Activated T-helper 17 cell treated with anti-CD3 and anti-CD28 coated beads, Interleukin-2, amount 50 U/mL, for 72 hours (primary cell): ENCODE measurements around the gene RAD50. TPM values are rescaled to one million over a fixed set of nuclear protein-coding genes. Genes with fewer than 3 reads are reported as not detected.
A peak's percentile ranks its signal among the peaks of the same experiment; 100 is the strongest.

Experiments used
- ATAC-seq: fragments of 150-1000 bp; cut with Tn5 transposase; replicated peaks from 2 replicates; pipeline ENCODE4 v1.10.0; 2021; ENCODE audit warnings: mild to moderate bottlenecking, moderate library complexity
- H3K27ac Mint-ChIP-seq: one replicate; pipeline ENCODE4 v1.8.0; 2022; ENCODE audit warnings: mixed read lengths
- H3K27me3 Mint-ChIP-seq: one replicate; pipeline ENCODE4 v1.8.0; 2022; ENCODE audit warnings: mixed read lengths
- H3K36me3 Mint-ChIP-seq: one replicate; pipeline ENCODE4 v1.8.0; 2022; ENCODE audit warnings: low read depth, mild to moderate bottlenecking, mixed read lengths
- H3K4me1 Mint-ChIP-seq: one replicate; pipeline ENCODE4 v1.8.0; 2022; ENCODE audit warnings: mixed read lengths
- H3K4me3 Mint-ChIP-seq: one replicate; pipeline ENCODE4 v1.8.0; 2022; ENCODE audit warnings: mild to moderate bottlenecking, mixed read lengths
- H3K9me3 Mint-ChIP-seq: one replicate; pipeline ENCODE4 v1.8.0; 2022; ENCODE audit warnings: mixed read lengths
- total RNA-seq, 2 donors: library from RNA; stranded (reverse); gene quantifications; one replicate each; pipeline ENCODE4 v1.2.3, GENCODE V29; 2022

Gene RAD50
- total RNA-seq, 2 donors from 2014 or later = 31.7 to 37.2 TPM

GRCh38 chr5:132656774-132657355 lies 100.1 kb downstream of the RAD50 start:
- Mint-ChIP-seq H3K4me3 (peak overlapping the region; percentile 56), H3K27ac (no peak overlapping the region), H3K4me1 (peaks cover 5% of the 10 kb centered on the region), H3K9me3 (no peaks in the 10 kb centered on the region), H3K36me3 (no peaks in the 10 kb centered on the region), H3K27me3 (peaks cover 22% of the 10 kb centered on the region)
- ATAC-seq = no peak

DNA sequence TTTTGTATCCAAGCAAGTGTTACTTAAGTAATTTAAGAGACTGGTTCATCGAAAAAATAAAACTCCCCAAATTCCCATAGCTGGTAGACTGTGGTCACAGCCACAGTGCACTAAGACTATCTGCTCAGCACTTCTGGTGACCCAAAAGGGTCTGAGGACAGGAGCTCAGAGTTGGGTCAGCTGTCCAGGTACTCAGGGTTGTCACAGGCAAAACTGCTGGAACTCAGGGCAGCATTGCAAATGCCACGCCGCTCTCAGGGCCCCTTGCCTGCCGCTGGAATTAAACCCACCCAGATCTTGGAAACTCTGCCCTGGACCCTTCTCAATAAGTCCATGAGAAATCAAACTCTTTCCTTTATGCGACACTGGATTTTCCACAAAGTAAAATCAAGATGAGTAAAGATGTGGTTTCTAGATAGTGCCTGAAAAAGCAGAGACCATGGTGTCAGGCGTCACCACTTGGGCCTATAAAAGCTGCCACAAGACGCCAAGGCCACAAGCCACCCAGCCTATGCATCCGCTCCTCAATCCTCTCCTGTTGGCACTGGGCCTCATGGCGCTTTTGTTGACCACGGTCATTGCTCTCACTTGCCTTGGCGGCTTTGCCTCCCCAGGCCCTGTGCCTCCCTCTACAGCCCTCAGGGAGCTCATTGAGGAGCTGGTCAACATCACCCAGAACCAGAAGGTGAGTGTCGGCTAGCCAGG lies 101.1 kb downstream of the RAD50 start, which contains the start of gene IL13:
IL13 (plus strand) TSS at position 498 of the 705 bp plus-strand sequence; CDS start at position 512, 14 bp downstream.
- H3K4me1 Mint-ChIP-seq = peaks cover 6% of the 10 kb centered on the region

GRCh38 chr5:132658381-132659302 lies 101.9 kb downstream of the RAD50 start:
- ATAC-seq = no peak
- Mint-ChIP-seq H3K36me3 (no peaks in the 10 kb centered on the region), H3K27ac (no peak overlapping the region), H3K4me1 (peaks cover 13% of the 10 kb centered on the region), H3K9me3 (no peaks in the 10 kb centered on the region), H3K27me3 (peaks cover 19% of the 10 kb centered on the region), H3K4me3 (peak overlapping the region; percentile 56)

More for the DNA sequence above, 101.1 kb downstream of the RAD50 start, which contains the start of gene IL13:
- Mint-ChIP-seq H3K27ac (no peak within 1 kb of the TSS), H3K4me3 (peak within 1 kb of the TSS; percentile 56), H3K9me3 (no peaks in the 10 kb centered on the region), H3K27me3 (peaks cover 22% of the 10 kb centered on the region), H3K36me3 (no peaks in the 10 kb centered on the region)
- ATAC-seq = peak; percentile 46

GRCh38 chr5:132659598-132660493 lies 103.1 kb downstream of the RAD50 start:
- Mint-ChIP-seq H3K4me1 (peaks cover 18% of the 10 kb centered on the region), H3K9me3 (no peaks in the 10 kb centered on the region), H3K27ac (no peak overlapping the region), H3K27me3 (peaks cover 10% of the 10 kb centered on the region), H3K36me3 (no peaks in the 10 kb centered on the region), H3K4me3 (peak overlapping the region; percentile 4)
- no peak for ATAC-seq

- peaks cover 8% of the 10 kb centered on the region for H3K27me3 Mint-ChIP-seq
- no peak for ATAC-seq
- H3K9me3 Mint-ChIP-seq = no peaks in the 10 kb centered on the region
- H3K36me3 Mint-ChIP-seq = no peaks in the 10 kb centered on the region
- no peak overlapping the region for H3K27ac Mint-ChIP-seq
- no peak overlapping the region for H3K4me3 Mint-ChIP-seq
- H3K4me1 Mint-ChIP-seq = peaks cover 18% of the 10 kb centered on the region
Observed at GRCh38 chr5:132661231-132662003, 104.6 kb downstream of the RAD50 start.

- no peak overlapping the region for H3K4me3 Mint-ChIP-seq
- H3K27ac Mint-ChIP-seq = no peak overlapping the region
- H3K27me3 Mint-ChIP-seq = peaks cover 4% of the 10 kb centered on the region
- ATAC-seq = no peak
- no peaks in the 10 kb centered on the region for H3K9me3 Mint-ChIP-seq
- H3K36me3 Mint-ChIP-seq = no peaks in the 10 kb centered on the region
- H3K4me1 Mint-ChIP-seq = peaks cover 19% of the 10 kb centered on the region
Observed at GRCh38 chr5:132662004-132662401, 105.2 kb downstream of the RAD50 start.

DNA sequence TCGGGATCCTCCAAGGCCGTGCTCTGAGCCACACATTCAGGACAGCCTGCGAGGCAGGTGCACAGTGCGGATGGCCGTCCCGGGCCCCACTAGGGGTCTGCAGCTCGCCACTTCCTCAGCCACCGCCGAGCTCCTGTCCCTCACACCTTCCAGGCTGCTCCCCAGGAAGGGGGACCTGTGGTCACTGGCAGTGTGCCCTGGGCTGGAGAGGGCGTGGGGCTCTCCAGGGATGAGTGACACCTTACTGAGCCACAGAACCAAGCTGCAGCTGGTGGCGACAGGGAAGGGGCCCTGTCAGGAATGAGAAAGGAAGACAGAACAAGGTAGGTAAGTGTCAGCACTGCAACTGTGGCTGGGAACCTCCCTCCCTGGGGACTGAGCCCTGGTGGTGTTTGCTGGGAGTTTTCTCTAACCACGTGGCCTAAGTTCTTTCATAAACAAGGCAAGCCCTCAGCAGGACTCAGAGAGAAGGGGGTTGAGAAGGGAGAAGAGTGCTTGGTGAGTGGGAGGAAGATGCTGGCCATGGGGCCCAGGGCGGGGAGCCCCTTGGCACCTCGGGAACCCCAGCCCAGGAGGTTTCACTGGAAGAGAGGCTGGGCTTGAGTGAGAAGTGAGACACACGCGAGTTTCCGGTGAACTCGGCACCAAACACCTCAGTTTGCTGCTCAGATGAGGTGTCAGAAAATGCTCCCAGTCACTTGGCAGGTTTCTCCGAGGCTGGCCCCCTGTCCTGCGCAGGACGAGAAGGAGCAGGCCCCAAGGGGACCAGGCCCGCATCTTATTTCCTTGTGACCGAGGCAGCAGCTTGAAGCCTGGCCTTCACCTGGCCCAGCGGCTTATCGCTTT lies 106.4 kb downstream of the RAD50 start:
- peaks cover 7% of the 10 kb centered on the region for H3K27me3 Mint-ChIP-seq
- H3K36me3 Mint-ChIP-seq = no peaks in the 10 kb centered on the region
- no peaks in the 10 kb centered on the region for H3K9me3 Mint-ChIP-seq
- peak overlapping the region; percentile 69 for H3K4me3 Mint-ChIP-seq
- peaks cover 21% of the 10 kb centered on the region for H3K4me1 Mint-ChIP-seq
- H3K27ac Mint-ChIP-seq = peak overlapping the region; percentile 68
- peak; percentile 82 for ATAC-seq

- ATAC-seq = peak; percentile 42
- peaks cover 6% of the 10 kb centered on the region for H3K27me3 Mint-ChIP-seq
- H3K4me1 Mint-ChIP-seq = peaks cover 19% of the 10 kb centered on the region
- peak overlapping the region; percentile 68 for H3K27ac Mint-ChIP-seq
- no peaks in the 10 kb centered on the region for H3K36me3 Mint-ChIP-seq
- H3K9me3 Mint-ChIP-seq = no peaks in the 10 kb centered on the region
- peak overlapping the region; percentile 69 for H3K4me3 Mint-ChIP-seq
Observed at GRCh38 chr5:132663771-132664695, 107.3 kb downstream of the RAD50 start.

DNA sequence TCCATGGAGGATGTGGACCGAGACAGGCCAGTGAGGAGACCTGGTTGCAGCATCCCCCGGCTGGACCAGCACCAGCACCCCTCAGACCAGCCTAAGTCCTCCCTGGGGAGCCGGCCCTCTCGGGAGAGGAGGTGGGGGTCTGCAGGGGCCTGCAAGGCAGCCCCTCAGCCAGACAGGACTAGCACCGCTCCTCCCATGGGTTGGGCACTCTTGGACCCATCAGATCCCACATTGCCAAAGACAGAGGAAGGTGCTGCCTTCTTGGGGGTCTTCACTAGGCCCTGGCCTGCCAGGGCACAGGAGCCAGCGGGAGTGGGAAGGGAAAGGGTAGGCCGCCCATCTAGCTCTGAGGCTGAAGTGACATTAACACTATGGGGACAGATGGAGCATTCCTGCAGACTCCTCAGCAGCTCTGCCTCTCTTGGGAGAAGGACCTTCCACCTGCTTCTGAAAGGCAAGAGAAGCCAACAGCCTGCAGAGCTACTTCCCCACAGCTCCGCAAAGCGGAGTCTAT lies 108.0 kb downstream of the RAD50 start:
- peaks cover 19% of the 10 kb centered on the region for H3K4me1 Mint-ChIP-seq
- peaks cover 6% of the 10 kb centered on the region for H3K27me3 Mint-ChIP-seq
- H3K27ac Mint-ChIP-seq = peak overlapping the region; percentile 68
- H3K9me3 Mint-ChIP-seq = no peaks in the 10 kb centered on the region
- peak overlapping the region; percentile 69 for H3K4me3 Mint-ChIP-seq
- ATAC-seq = no peak
- no peaks in the 10 kb centered on the region for H3K36me3 Mint-ChIP-seq

GRCh38 chr5:132665574-132666080 lies 108.8 kb downstream of the RAD50 start:
- no peak for ATAC-seq
- H3K4me3 Mint-ChIP-seq = no peak overlapping the region
- H3K27me3 Mint-ChIP-seq = peaks cover 6% of the 10 kb centered on the region
- no peaks in the 10 kb centered on the region for H3K36me3 Mint-ChIP-seq
- peaks cover 19% of the 10 kb centered on the region for H3K4me1 Mint-ChIP-seq
- no peaks in the 10 kb centered on the region for H3K9me3 Mint-ChIP-seq
- H3K27ac Mint-ChIP-seq = no peak overlapping the region

DNA sequence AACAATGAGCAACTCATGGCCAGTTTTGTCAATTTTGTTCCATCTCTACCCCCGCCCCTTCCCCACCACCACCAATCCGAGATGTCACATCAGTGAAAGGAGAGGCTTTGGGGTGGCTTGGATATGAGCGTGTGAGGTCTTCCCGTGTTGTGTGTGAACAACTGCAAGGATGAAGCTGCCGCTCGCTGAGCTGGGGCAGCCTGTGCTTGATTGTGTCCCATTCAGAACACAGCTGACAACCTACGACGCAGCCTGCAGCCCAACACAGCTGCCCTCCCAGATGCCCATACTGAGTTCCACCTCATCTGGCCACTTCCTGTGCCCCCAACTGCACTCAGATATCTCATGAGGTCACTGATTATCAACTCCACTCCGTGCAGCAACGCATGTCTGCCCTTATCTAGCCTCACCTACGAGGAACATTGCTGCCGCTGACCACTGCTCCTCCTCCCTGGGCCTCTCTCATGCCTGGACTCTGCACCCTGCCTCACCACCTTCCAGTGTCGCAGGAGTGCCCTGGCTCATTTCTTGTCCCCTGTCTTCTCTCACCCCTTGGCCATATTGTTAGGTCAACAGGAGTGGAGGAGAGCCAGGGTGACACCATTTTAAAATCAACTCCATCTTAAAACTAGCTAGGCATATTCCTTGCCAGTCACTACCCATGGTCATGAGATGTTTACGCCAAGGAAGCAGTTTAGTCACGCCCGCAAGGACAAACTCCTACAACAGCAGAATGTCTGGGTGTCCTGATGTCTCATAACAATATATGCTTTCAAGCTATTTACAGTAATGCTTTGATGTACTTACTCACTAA lies 109.7 kb downstream of the RAD50 start:
- Mint-ChIP-seq H3K27me3 (peaks cover 6% of the 10 kb centered on the region), H3K4me3 (no peak overlapping the region), H3K27ac (no peak overlapping the region), H3K9me3 (no peaks in the 10 kb centered on the region), H3K36me3 (no peaks in the 10 kb centered on the region), H3K4me1 (peaks cover 19% of the 10 kb centered on the region)
- no peak for ATAC-seq
